WTC11 (cell line): Measurements from ENCODE around the gene SERPINA9. TPM values are rescaled to one million over a fixed set of nuclear protein-coding genes. Genes with fewer than 3 reads are reported as not detected.

Experiments
- ATAC-seq: fragments of 200-7000 bp; cut with Tn5 transposase; 2 replicates; pipeline ENCODE4 v1.10.0; 2021; ENCODE audit warnings: mild to moderate bottlenecking, moderate library complexity
- CTCF ChIA-PET: fragments of 300-600 bp; sonication (Branson Sonifier 250); formaldehyde crosslinking; loops from one replicate; lab custom pipeline; 2021; ENCODE audit warnings: antibody characterized with exemption; lab: Charles Lee
- POLR2A ChIA-PET: fragments of 350-600 bp; sonication (Branson Sonifier 250); formaldehyde crosslinking; loops from one replicate; lab custom pipeline; 2021; ENCODE audit warnings: antibody characterized with exemption; lab: Charles Lee
- DNase-seq: peaks from one replicate; pipeline ENCODE4 v3.0.0; 2021; ENCODE audit warnings: low spot score
- H3K27ac Mint-ChIP-seq: 2 replicates; pipeline ENCODE4 v1.8.0; 2021; ENCODE audit warnings: mixed read lengths
- H3K27me3 Mint-ChIP-seq: 2 replicates; pipeline ENCODE4 v1.8.0; 2021; ENCODE audit warnings: low read depth, mild to moderate bottlenecking, moderate library complexity, mixed read lengths
- H3K36me3 Mint-ChIP-seq: 2 replicates; pipeline ENCODE4 v1.8.0; 2021; ENCODE audit warnings: mixed read lengths
- H3K4me1 Mint-ChIP-seq: 2 replicates; pipeline ENCODE4 v1.8.0; 2022; ENCODE audit warnings: mixed read lengths
- H3K4me3 Mint-ChIP-seq: 2 replicates; pipeline ENCODE4 v1.8.0; 2021; ENCODE audit warnings: mild to moderate bottlenecking, moderate library complexity, mixed read lengths
- H3K9me3 Mint-ChIP-seq: 2 replicates; pipeline ENCODE4 v1.8.0; 2021; ENCODE audit warnings: mixed read lengths
- CDX4 ChIP-seq: fragments of 250-450 bp; sonication (Bioruptor Pico); IDR thresholded peaks from 2 replicates; pipeline ENCODE4 v1.9.0; 2021; ENCODE audit warnings: moderate library complexity, mild to moderate bottlenecking, inconsistent platforms, borderline replicate concordance
- CREM ChIP-seq: sonication (generic); formaldehyde crosslinking; IDR thresholded peaks from 2 replicates; pipeline ENCODE4 v1.8.1; 2022; ENCODE audit warnings: mild to moderate bottlenecking, missing genetic modification reagents, moderate library complexity
- ETV6 ChIP-seq: sonication (generic); formaldehyde crosslinking; IDR thresholded peaks from 2 replicates; pipeline ENCODE4 v1.8.1; 2022; ENCODE audit warnings: mild to moderate bottlenecking, missing genetic modification reagents
- FOXP1 ChIP-seq: sonication (generic); formaldehyde crosslinking; IDR thresholded peaks from 2 replicates; pipeline ENCODE4 v1.8.0; 2022; ENCODE audit warnings: missing genetic modification reagents, mild to moderate bottlenecking, moderate library complexity, borderline replicate concordance
- HMGA2 ChIP-seq: fragments of 250-450 bp; sonication (Bioruptor Pico); IDR thresholded peaks from 2 replicates; pipeline ENCODE4 v1.4.0; 2021; ENCODE audit warnings: mild to moderate bottlenecking, moderate library complexity
- JAZF1 ChIP-seq: fragments of 250-450 bp; sonication (Bioruptor Pico); IDR thresholded peaks from 2 replicates; pipeline ENCODE4 v1.9.0; 2021; ENCODE audit warnings: moderate library complexity, mild to moderate bottlenecking, inconsistent platforms
- JUN ChIP-seq: sonication (generic); formaldehyde crosslinking; IDR thresholded peaks from 2 replicates; pipeline ENCODE4 v1.8.0; 2023; ENCODE audit warnings: mild to moderate bottlenecking, missing genetic modification reagents
- NFE2L1 ChIP-seq: sonication (generic); formaldehyde crosslinking; IDR thresholded peaks from 2 replicates; pipeline ENCODE4 v1.8.1; 2023; ENCODE audit warnings: missing genetic modification reagents
- NR1H2 ChIP-seq: sonication (generic); formaldehyde crosslinking; IDR thresholded peaks from 2 replicates; pipeline ENCODE4 v1.9.0; 2021; ENCODE audit warnings: mild to moderate bottlenecking, moderate library complexity, missing genetic modification reagents
- NR3C1 ChIP-seq: sonication (generic); formaldehyde crosslinking; conservative IDR thresholded peaks from 2 replicates; pipeline ENCODE4 v1.8.1; 2023; ENCODE audit warnings: low read depth, mild to moderate bottlenecking, missing genetic modification reagents
- ZBTB21 ChIP-seq: sonication (generic); formaldehyde crosslinking; IDR thresholded peaks from 2 replicates; pipeline ENCODE4 v1.8.1; 2023; ENCODE audit warnings: mild to moderate bottlenecking, missing genetic modification reagents, borderline replicate concordance
- ZNF232 ChIP-seq: sonication (generic); formaldehyde crosslinking; IDR thresholded peaks from 2 replicates; pipeline ENCODE4 v1.8.0; 2022; ENCODE audit warnings: mild to moderate bottlenecking, missing genetic modification reagents
- ZNF263 ChIP-seq: sonication (generic); formaldehyde crosslinking; IDR thresholded peaks from 2 replicates; pipeline ENCODE4 v1.8.1; 2022; ENCODE audit warnings: low read depth, mild to moderate bottlenecking, moderate library complexity, missing genetic modification reagents
- ZNF317 ChIP-seq: sonication (generic); formaldehyde crosslinking; IDR thresholded peaks from 2 replicates; pipeline ENCODE4 v1.8.1; 2023; ENCODE audit warnings: low read depth, mild to moderate bottlenecking, moderate library complexity, missing genetic modification reagents, borderline replicate concordance
- ZNF416 ChIP-seq: fragments of 250-450 bp; sonication (Bioruptor Pico); IDR thresholded peaks from 2 replicates; pipeline ENCODE4 v1.9.0; 2021; ENCODE audit warnings: mild to moderate bottlenecking, inconsistent platforms
- ZNF671 ChIP-seq: fragments of 250-450 bp; sonication (Bioruptor Pico); IDR thresholded peaks from 2 replicates; pipeline ENCODE4 v1.8.0; 2021; ENCODE audit warnings: mild to moderate bottlenecking
- total RNA-seq: library from RNA; stranded (reverse); gene quantifications from 3 replicates; pipeline ENCODE4 v1.2.3, GENCODE V29; 2021
- TF ChIP-seq, protein P1 (sequence below): sonication (generic); formaldehyde crosslinking; IDR thresholded peaks from 2 replicates; pipeline ENCODE4 v1.8.1; 2023; ENCODE audit warnings: mild to moderate bottlenecking, missing genetic modification reagents, borderline replicate concordance
- TF ChIP-seq, protein P2 (sequence below): sonication (generic); formaldehyde crosslinking; conservative IDR thresholded peaks from 2 replicates; pipeline ENCODE4 v1.8.1; 2022; ENCODE audit warnings: mild to moderate bottlenecking, missing genetic modification reagents
- TF ChIP-seq, protein P3 (sequence below): fragments of 250-450 bp; sonication (Bioruptor Pico); IDR thresholded peaks from 2 replicates; pipeline ENCODE4 v2.1.2; 2022; ENCODE audit warnings: mild to moderate bottlenecking, moderate library complexity
- TF ChIP-seq, protein P4 (sequence below): sonication (generic); formaldehyde crosslinking; IDR thresholded peaks from 2 replicates; pipeline ENCODE4 v1.8.0; 2023; ENCODE audit warnings: mild to moderate bottlenecking, missing genetic modification reagents
- TF ChIP-seq, protein P5 (sequence below): sonication (generic); formaldehyde crosslinking; IDR thresholded peaks from 2 replicates; pipeline ENCODE4 v1.8.0; 2022; ENCODE audit warnings: mild to moderate bottlenecking, missing genetic modification reagents
- TF ChIP-seq, protein P6 (sequence below): sonication (generic); formaldehyde crosslinking; IDR thresholded peaks from 2 replicates; pipeline ENCODE4 v1.8.0; 2022; ENCODE audit warnings: missing genetic modification reagents

The SERPINA9 gene
- total RNA-seq, 1 experiment from 2014 or later = not detected

- CTCF ChIA-PET = interaction anchor here (1.4 kb wide), 1 partner anchor 25 kb away, joined by 4 read pairs; no protein-coding TSS in a partner anchor
- Mint-ChIP-seq H3K4me3 (no peak overlapping the region), H3K36me3 (peaks cover 55% of the 10 kb centered on the region), H3K27ac (no peak overlapping the region), H3K9me3 (peaks cover 72% of the 10 kb centered on the region), H3K4me1 (peaks cover 20% of the 10 kb centered on the region), H3K27me3 (peaks cover 8% of the 10 kb centered on the region; the same call in 1 of the 2 replicates)
- no peak for DNase-seq
- TF ChIP-seq NR3C1 (CRISPR knock-in tag) (no peak), ZNF317 (CRISPR knock-in tag) (no peak), ZBTB21 (CRISPR knock-in tag) (no peak), CREM (CRISPR knock-in tag) (no peak), NR1H2 (CRISPR knock-in tag) (no peak), JAZF1 (CRISPR knock-in tag) (no peak), NFE2L1 (CRISPR knock-in tag) (no peak), HMGA2 (CRISPR knock-in tag) (no peak), FOXP1 (CRISPR knock-in tag) (no peak), ETV6 (CRISPR knock-in tag) (no peak), CDX4 (CRISPR knock-in tag) (no peak), JUN (no peak)
- TF ChIP-seq, protein P1, sequence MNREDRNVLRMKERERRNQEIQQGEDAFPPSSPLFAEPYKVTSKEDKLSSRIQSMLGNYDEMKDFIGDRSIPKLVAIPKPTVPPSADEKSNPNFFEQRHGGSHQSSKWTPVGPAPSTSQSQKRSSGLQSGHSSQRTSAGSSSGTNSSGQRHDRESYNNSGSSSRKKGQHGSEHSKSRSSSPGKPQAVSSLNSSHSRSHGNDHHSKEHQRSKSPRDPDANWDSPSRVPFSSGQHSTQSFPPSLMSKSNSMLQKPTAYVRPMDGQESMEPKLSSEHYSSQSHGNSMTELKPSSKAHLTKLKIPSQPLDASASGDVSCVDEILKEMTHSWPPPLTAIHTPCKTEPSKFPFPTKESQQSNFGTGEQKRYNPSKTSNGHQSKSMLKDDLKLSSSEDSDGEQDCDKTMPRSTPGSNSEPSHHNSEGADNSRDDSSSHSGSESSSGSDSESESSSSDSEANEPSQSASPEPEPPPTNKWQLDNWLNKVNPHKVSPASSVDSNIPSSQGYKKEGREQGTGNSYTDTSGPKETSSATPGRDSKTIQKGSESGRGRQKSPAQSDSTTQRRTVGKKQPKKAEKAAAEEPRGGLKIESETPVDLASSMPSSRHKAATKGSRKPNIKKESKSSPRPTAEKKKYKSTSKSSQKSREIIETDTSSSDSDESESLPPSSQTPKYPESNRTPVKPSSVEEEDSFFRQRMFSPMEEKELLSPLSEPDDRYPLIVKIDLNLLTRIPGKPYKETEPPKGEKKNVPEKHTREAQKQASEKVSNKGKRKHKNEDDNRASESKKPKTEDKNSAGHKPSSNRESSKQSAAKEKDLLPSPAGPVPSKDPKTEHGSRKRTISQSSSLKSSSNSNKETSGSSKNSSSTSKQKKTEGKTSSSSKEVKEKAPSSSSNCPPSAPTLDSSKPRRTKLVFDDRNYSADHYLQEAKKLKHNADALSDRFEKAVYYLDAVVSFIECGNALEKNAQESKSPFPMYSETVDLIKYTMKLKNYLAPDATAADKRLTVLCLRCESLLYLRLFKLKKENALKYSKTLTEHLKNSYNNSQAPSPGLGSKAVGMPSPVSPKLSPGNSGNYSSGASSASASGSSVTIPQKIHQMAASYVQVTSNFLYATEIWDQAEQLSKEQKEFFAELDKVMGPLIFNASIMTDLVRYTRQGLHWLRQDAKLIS = no peak
- TF ChIP-seq, protein P2, sequence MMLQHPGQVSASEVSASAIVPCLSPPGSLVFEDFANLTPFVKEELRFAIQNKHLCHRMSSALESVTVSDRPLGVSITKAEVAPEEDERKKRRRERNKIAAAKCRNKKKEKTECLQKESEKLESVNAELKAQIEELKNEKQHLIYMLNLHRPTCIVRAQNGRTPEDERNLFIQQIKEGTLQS (CRISPR knock-in tag) = no peak
- TF ChIP-seq, protein P3, sequence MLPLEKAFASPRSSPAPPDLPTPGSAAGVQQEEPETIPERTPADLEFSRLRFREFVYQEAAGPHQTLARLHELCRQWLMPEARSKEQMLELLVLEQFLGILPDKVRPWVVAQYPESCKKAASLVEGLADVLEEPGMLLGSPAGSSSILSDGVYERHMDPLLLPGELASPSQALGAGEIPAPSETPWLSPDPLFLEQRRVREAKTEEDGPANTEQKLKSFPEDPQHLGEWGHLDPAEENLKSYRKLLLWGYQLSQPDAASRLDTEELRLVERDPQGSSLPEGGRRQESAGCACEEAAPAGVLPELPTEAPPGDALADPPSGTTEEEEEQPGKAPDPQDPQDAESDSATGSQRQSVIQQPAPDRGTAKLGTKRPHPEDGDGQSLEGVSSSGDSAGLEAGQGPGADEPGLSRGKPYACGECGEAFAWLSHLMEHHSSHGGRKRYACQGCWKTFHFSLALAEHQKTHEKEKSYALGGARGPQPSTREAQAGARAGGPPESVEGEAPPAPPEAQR = no peak
- TF ChIP-seq, protein P4, sequence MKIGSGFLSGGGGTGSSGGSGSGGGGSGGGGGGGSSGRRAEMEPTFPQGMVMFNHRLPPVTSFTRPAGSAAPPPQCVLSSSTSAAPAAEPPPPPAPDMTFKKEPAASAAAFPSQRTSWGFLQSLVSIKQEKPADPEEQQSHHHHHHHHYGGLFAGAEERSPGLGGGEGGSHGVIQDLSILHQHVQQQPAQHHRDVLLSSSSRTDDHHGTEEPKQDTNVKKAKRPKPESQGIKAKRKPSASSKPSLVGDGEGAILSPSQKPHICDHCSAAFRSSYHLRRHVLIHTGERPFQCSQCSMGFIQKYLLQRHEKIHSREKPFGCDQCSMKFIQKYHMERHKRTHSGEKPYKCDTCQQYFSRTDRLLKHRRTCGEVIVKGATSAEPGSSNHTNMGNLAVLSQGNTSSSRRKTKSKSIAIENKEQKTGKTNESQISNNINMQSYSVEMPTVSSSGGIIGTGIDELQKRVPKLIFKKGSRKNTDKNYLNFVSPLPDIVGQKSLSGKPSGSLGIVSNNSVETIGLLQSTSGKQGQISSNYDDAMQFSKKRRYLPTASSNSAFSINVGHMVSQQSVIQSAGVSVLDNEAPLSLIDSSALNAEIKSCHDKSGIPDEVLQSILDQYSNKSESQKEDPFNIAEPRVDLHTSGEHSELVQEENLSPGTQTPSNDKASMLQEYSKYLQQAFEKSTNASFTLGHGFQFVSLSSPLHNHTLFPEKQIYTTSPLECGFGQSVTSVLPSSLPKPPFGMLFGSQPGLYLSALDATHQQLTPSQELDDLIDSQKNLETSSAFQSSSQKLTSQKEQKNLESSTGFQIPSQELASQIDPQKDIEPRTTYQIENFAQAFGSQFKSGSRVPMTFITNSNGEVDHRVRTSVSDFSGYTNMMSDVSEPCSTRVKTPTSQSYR (CRISPR knock-in tag) = no peak
- ATAC-seq = no peak
- POLR2A ChIA-PET = no interaction called here
Measured at GRCh38 chr14:94458558-94459205, 17.3 kb downstream of the SERPINA9 start.

DNA sequence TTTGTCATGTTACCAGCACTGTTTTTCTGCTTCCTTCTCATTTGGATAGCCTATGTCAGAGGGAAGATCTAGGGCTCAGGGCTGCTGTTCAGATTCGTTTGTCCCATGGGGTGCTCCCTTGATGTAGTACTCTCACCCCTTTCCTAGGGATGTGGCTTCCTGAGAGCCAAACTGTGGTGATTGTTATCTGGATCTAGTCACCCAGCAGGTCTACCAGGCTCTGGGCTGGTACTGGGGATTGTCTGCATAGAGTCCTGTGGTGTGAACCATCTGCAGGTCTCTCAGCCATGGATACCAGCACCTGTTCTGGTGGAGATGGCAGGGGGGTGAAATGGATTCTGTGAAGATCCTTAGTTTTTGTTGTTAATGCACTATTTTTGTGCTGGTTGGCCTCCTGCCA is 17.9 kb downstream of the SERPINA9 start:
- peaks cover 72% of the 10 kb centered on the region for H3K9me3 Mint-ChIP-seq
- ChIA-PET POLR2A (no interaction called here), CTCF (interaction anchor here (1.4 to 1.8 kb wide), 2 partner anchors 24 to 28 kb away, joined by 4 to 8 read pairs; no protein-coding TSS in a partner anchor)
- ATAC-seq = no peak
- peaks cover 53% of the 10 kb centered on the region for H3K36me3 Mint-ChIP-seq
- H3K4me3 Mint-ChIP-seq = no peak overlapping the region
- H3K4me1 Mint-ChIP-seq = peaks cover 21% of the 10 kb centered on the region
- H3K27me3 Mint-ChIP-seq = peaks cover 8% of the 10 kb centered on the region; the same call in 1 of the 2 replicates
- TF ChIP-seq ZNF232 (CRISPR knock-in tag) (no peak), ZNF671 (no peak), ZNF263 (CRISPR knock-in tag) (no peak), ZNF416 (CRISPR knock-in tag) (no peak), NR1H2 (CRISPR knock-in tag) (no peak)
- TF ChIP-seq, protein P5, sequence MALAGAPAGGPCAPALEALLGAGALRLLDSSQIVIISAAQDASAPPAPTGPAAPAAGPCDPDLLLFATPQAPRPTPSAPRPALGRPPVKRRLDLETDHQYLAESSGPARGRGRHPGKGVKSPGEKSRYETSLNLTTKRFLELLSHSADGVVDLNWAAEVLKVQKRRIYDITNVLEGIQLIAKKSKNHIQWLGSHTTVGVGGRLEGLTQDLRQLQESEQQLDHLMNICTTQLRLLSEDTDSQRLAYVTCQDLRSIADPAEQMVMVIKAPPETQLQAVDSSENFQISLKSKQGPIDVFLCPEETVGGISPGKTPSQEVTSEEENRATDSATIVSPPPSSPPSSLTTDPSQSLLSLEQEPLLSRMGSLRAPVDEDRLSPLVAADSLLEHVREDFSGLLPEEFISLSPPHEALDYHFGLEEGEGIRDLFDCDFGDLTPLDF = no peak
- TF ChIP-seq, protein P6, sequence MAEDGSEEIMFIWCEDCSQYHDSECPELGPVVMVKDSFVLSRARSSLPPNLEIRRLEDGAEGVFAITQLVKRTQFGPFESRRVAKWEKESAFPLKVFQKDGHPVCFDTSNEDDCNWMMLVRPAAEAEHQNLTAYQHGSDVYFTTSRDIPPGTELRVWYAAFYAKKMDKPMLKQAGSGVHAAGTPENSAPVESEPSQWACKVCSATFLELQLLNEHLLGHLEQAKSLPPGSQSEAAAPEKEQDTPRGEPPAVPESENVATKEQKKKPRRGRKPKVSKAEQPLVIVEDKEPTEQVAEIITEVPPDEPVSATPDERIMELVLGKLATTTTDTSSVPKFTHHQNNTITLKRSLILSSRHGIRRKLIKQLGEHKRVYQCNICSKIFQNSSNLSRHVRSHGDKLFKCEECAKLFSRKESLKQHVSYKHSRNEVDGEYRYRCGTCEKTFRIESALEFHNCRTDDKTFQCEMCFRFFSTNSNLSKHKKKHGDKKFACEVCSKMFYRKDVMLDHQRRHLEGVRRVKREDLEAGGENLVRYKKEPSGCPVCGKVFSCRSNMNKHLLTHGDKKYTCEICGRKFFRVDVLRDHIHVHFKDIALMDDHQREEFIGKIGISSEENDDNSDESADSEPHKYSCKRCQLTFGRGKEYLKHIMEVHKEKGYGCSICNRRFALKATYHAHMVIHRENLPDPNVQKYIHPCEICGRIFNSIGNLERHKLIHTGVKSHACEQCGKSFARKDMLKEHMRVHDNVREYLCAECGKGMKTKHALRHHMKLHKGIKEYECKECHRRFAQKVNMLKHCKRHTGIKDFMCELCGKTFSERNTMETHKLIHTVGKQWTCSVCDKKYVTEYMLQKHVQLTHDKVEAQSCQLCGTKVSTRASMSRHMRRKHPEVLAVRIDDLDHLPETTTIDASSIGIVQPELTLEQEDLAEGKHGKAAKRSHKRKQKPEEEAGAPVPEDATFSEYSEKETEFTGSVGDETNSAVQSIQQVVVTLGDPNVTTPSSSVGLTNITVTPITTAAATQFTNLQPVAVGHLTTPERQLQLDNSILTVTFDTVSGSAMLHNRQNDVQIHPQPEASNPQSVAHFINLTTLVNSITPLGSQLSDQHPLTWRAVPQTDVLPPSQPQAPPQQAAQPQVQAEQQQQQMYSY (CRISPR knock-in tag) = no peak
- H3K27ac Mint-ChIP-seq = no peak overlapping the region
- no peak for DNase-seq
